A549 (cell line): Measurements from ENCODE around the gene RAB20. TPM values are rescaled to one million over a fixed set of nuclear protein-coding genes. Genes with fewer than 3 reads are reported as not detected.

ENCODE experiments used
- ATAC-seq, 2 experiments: fragments of 200-7000 bp in 1 of 2; fragments of >200 bp in 1 of 2; cut with Nextera tagmentation in 1 of 2; cut with Tn5 transposase in 1 of 2; 3 replicates each; pipeline versions ENCODE4 v1.8.0 to v1.9.1; 2018 to 2020; ENCODE audit warnings: mild to moderate bottlenecking in 1 of 2, moderate library complexity in 1 of 2
- CTCF ChIA-PET: fragments of 300-600 bp; sonication (Branson Sonifier 250); formaldehyde crosslinking; extraction: SDS; loops from one replicate; lab custom pipeline; 2021; ENCODE audit warnings: antibody characterized with exemption, inconsistent platforms; lab: Yijun Ruan, JAX
- POLR2A ChIA-PET: fragments of 350-600 bp; formaldehyde crosslinking; extraction: SDS; loops from one replicate; lab custom pipeline; 2021; ENCODE audit warnings: antibody characterized with exemption, inconsistent platforms; lab: Yijun Ruan, JAX
- DNase-seq, 2 experiments: peaks; one replicate each; pipeline versions ENCODE4 v3.0.0 to v3.0.0-alpha.2; 2011 to 2016; ENCODE audit warnings: low read depth in 1 of 2, low spot score in 1 of 2
- FAIRE-seq: peaks from 2 replicates; lab custom pipeline; 2011; peaks lifted over from hg19 to GRCh38; lab: Jason Lieb, UNC
- H3K27ac ChIP-seq, 2 experiments: fragments of >200 bp; sonication (Bioruptor Twin); formaldehyde crosslinking; 3 replicates each; pipeline ENCODE4 v1.5.1; 2016 to 2017
- H3K4me1 ChIP-seq: fragments of >200 bp; sonication (Bioruptor Twin); formaldehyde crosslinking; 3 replicates; pipeline ENCODE4 v1.6.1; 2016
- H3K4me2 ChIP-seq: fragments of >200 bp; sonication (Bioruptor Twin); formaldehyde crosslinking; 3 replicates; pipeline ENCODE4 v1.6.1; 2016
- H3K4me3 ChIP-seq: fragments of >200 bp; sonication (Bioruptor Twin); formaldehyde crosslinking; 3 replicates; pipeline ENCODE4 v1.5.1; 2016
- H3K9me3 ChIP-seq: fragments of >200 bp; sonication (Bioruptor Twin); formaldehyde crosslinking; 3 replicates; pipeline ENCODE4 v1.6.1; 2016
- CBX8 ChIP-seq: fragments of 200-600 bp; sonication (generic); IDR thresholded peaks from 2 replicates; pipeline ENCODE4 v1.6.1; 2016
- HDAC2 ChIP-seq: fragments of 200-600 bp; sonication (generic); IDR thresholded peaks from 2 replicates; pipeline ENCODE4 v1.6.1; 2016
- HEYL ChIP-seq: fragments of 250-450 bp; sonication (Bioruptor Pico); IDR thresholded peaks from 2 replicates; pipeline ENCODE4 v1.8.0; 2021; ENCODE audit warnings: mild to moderate bottlenecking, moderate library complexity
- HOXB5 ChIP-seq: fragments of 250-450 bp; sonication (Bioruptor Pico); IDR thresholded peaks from 2 replicates; pipeline ENCODE4 v1.5.0; 2020; ENCODE audit warnings: mild to moderate bottlenecking, moderate library complexity
- JUNB ChIP-seq: fragments of >200 bp; sonication (Bioruptor Twin); formaldehyde crosslinking; IDR thresholded peaks from 2 replicates; pipeline ENCODE4 v1.6.1; 2016
- KDM1A ChIP-seq: fragments of 200-600 bp; sonication (generic); IDR thresholded peaks from 2 replicates; pipeline ENCODE4 v1.6.1; 2016; ENCODE audit warnings: low read depth, mild to moderate bottlenecking
- KDM5A ChIP-seq: fragments of 200-600 bp; sonication (generic); IDR thresholded peaks from 2 replicates; pipeline ENCODE4 v1.6.1; 2016; ENCODE audit warnings: antibody characterized with exemption, mild to moderate bottlenecking
- MAZ ChIP-seq: fragments of 150-350 bp; IDR thresholded peaks from 2 replicates; pipeline ENCODE4 v1.6.1; 2014; ENCODE audit warnings: antibody characterized with exemption, low read depth, low read length, borderline replicate concordance
- MYC ChIP-seq: IDR thresholded peaks from 2 replicates; pipeline ENCODE4 v1.6.1; 2012; ENCODE audit warnings: mild to moderate bottlenecking, inconsistent platforms, low read length, improper control_type of control experiment, borderline replicate concordance
- PHF8 ChIP-seq: fragments of 200-600 bp; sonication (generic); IDR thresholded peaks from 2 replicates; pipeline ENCODE4 v1.6.1; 2016; ENCODE audit warnings: low read depth, mild to moderate bottlenecking, antibody characterized with exemption, moderate library complexity, borderline replicate concordance
- RAD21 ChIP-seq, 2 experiments: fragments of >200 bp in 1 of 2; sonication (Bioruptor Twin) in 1 of 2; formaldehyde crosslinking in 1 of 2; IDR thresholded peaks in 1 of 2; conservative IDR thresholded peaks in 1 of 2; 2 replicates in 1 of 2; 3 replicates in 1 of 2; pipeline ENCODE4 v1.6.1; 2012 to 2018; ENCODE audit warnings: inconsistent platforms in 1 of 2
- RARB ChIP-seq: fragments of 250-450 bp; sonication (Bioruptor Pico); IDR thresholded peaks from 2 replicates; pipeline ENCODE4 v1.8.0; 2021; ENCODE audit warnings: mild to moderate bottlenecking, moderate library complexity
- RCOR1 ChIP-seq: fragments of 150-350 bp; IDR thresholded peaks from 2 replicates; pipeline ENCODE4 v1.6.1; 2014; ENCODE audit warnings: antibody characterized with exemption, low read length, low read depth
- SREBF2 ChIP-seq: fragments of 450-650 bp; IDR thresholded peaks from 2 replicates; pipeline ENCODE4 v1.6.1; 2014; ENCODE audit warnings: mild to moderate bottlenecking, moderate library complexity
- ZFP36 ChIP-seq: fragments of 450-650 bp; IDR thresholded peaks from 2 replicates; pipeline ENCODE4 v1.6.1; 2014; ENCODE audit warnings: borderline replicate concordance; ENCODE audit not compliant: partially characterized antibody
- ZSCAN20 ChIP-seq: fragments of 250-450 bp; sonication (Bioruptor Pico); IDR thresholded peaks from 2 replicates; pipeline ENCODE4 v1.8.0; 2022; ENCODE audit warnings: mild to moderate bottlenecking, moderate library complexity
- WGBS: methylation state at CpG from one replicate; pipeline ENCODE4 v1.1.6; 2017; ENCODE audit errors: missing lambda C conversion rate; 5-methylcytosine and 5-hydroxymethylcytosine counted together
- polyA plus RNA-seq, 4 experiments: library from polyadenylated mRNA; depleted of rRNA in 3 of 4; stranded (reverse); fragments of >200 nt; fragmentation: RNase III in 1 of 4; extraction: RNeasy Plus Mini Kit Qiagen cat#74134 plus additional on column Dnase treatment in 1 of 4; gene quantifications; 2 replicates in 3 of 4; 3 replicates in 1 of 4; pipeline ENCODE4 v1.2.3, GENCODE V29; 2011 to 2017
- TF ChIP-seq, protein P1 (sequence below): IDR thresholded peaks from 2 replicates; pipeline ENCODE4 v1.6.1; 2012; ENCODE audit warnings: low read depth, borderline replicate concordance
- TF ChIP-seq, protein P2 (sequence below): fragments of >200 bp; sonication (Bioruptor Twin); formaldehyde crosslinking; IDR thresholded peaks from 3 replicates; pipeline ENCODE4 v1.5.1; 2016
- TF ChIP-seq, protein P3 (sequence below): IDR thresholded peaks from 2 replicates; pipeline ENCODE4 v1.6.1; 2012

The RAB20 gene
- polyA plus RNA-seq, 2 of the 4 experiments (the other 2 are of a cell fraction) = 1.0 to 1.5 TPM

DNA sequence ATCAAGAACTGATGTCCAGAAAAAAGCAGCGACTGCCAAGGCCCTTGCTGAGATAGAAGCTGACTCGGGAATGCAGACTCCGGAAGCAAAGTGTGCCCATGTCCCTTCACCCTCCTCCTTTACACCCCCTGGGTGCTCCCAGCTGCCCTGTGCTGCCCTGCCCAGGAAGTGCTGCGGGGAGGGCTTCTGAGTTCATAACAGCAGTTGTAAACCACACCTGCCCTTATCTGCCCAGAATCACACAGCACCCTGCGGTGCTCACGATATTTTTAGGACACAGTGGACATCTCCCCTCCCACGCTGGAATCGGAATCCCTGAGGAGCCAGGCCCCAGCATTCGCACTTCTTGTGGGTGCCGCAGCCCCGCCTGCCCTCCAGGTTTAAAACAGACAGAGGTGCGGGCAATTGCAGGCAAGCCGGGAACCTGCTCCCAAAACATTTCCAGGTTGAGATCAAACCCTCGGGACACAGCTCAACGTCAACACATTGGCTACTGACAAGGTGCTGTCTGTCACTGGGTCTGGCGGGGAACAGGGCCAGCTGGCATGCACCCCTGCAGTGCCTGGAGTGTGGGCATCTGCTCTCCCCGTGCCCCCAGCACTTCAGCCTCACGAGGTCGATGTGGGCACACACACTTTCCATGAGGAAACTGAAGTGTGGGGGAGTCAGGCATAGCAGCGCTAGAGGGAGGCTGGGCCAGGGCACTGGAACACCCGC is 36.8 kb downstream of the RAB20 start:
- TF ChIP-seq JUNB = no peak
- no peak for TF ChIP-seq MYC
- TF ChIP-seq MAZ = no peak
- H3K4me2 ChIP-seq = no peak overlapping the region
- POLR2A ChIA-PET = no interaction called here
- H3K4me1 ChIP-seq = peaks cover 9% of the 10 kb centered on the region; the same call in 1 of the 3 replicates
- no peaks in the 10 kb centered on the region for H3K9me3 ChIP-seq
- FAIRE-seq (no peak), ATAC-seq (no peak), DNase-seq (no peak)
- H3K27ac ChIP-seq = no peak overlapping the region
- CTCF ChIA-PET = interaction anchor here (1.8 kb wide), 1 partner anchor 10 kb away, joined by 4 read pairs; no protein-coding TSS in a partner anchor
- no peak overlapping the region for H3K4me3 ChIP-seq
- 51% methylated on average over 9 of the region's 21 CpGs for WGBS

DNA sequence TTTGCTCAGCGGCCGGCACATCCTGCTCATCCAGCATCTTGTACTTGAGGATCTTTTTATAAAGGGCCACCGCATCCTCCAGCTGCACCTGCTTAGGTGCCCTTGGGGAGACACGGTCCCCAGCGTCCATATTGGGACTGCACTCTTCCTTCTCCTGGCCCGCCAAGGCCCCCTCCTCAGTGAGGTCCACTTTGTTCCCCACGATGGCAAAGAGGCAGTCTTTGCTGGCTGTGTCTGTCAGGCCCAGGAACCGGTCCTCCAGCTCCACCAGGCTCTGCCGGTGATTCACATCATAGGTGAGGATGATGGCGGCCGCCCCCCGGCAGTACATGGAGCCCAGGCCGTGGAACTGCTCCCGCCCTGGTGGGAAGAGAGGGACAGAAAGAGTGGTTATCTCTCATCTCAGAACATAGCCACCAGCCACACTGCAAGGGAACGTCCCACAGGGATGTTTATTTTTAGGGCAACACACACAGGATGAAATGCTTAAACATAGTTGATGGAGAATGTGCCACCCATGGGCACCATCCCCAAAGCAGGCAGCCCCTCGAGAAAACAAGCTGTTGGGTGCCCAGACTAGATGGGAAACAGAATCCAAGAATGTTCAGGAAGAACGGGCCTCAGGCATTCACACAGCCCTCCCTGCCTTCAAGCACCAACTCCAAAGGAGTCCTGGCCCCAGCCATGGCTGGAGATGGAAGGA is 37.5 kb downstream of the RAB20 start:
- POLR2A ChIA-PET = no interaction called here
- no peak overlapping the region for H3K27ac ChIP-seq
- no peak for FAIRE-seq
- TF ChIP-seq JUNB = no peak
- no peak for TF ChIP-seq RCOR1
- no peak for TF ChIP-seq ZSCAN20
- no peak for TF ChIP-seq CBX8
- TF ChIP-seq, all 56 proteins: peak for 0
- no peak overlapping the region for H3K4me2 ChIP-seq
- WGBS = 87% methylated on average over 8 of the region's 17 CpGs
- no peaks in the 10 kb centered on the region for H3K9me3 ChIP-seq
- DNase-seq = no peak
- no peak for ATAC-seq
- H3K4me3 ChIP-seq = no peak overlapping the region
- H3K4me1 ChIP-seq = peaks cover 9% of the 10 kb centered on the region; the same call in 1 of the 3 replicates
- CTCF ChIA-PET = no interaction called here

DNA sequence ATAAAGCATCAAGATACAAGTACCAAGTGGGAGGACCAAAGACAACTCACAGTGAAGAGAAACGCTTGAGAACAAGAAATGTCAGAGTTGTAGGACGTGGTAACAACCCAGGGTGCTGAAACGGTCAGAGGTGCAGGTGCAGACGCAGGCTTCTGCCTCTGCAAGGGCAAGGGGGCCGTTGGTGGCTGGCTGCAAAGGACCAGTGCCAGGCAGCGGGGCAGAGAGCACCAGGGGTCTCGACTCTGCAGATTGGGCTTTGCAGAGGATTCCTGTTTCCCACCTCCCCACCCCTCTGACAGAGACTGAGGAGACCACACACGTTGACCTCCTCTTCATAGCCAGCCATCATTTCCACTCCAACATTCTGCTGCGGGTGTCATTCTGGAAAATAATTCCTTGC is 38.3 kb downstream of the RAB20 start:
- Histone ChIP-seq H3K4me2 (no peak overlapping the region), H3K9me3 (no peaks in the 10 kb centered on the region), H3K27ac (no peak overlapping the region)
- POLR2A ChIA-PET = no interaction called here
- 49% methylated on average over 8 of the region's 9 CpGs for WGBS
- no peak for FAIRE-seq
- DNase-seq = no peak
- ATAC-seq = no peak
- TF ChIP-seq, protein P1, sequence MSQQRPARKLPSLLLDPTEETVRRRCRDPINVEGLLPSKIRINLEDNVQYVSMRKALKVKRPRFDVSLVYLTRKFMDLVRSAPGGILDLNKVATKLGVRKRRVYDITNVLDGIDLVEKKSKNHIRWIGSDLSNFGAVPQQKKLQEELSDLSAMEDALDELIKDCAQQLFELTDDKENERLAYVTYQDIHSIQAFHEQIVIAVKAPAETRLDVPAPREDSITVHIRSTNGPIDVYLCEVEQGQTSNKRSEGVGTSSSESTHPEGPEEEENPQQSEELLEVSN = no peak
- no peak for TF ChIP-seq RARB (CRISPR knock-in tag)
- TF ChIP-seq HEYL (CRISPR knock-in tag) = no peak
- no peak for TF ChIP-seq HDAC2
- no peak for TF ChIP-seq PHF8
- TF ChIP-seq, all 56 proteins: peak for 0
- peaks cover 10% of the 10 kb centered on the region; the same call in 2 of the 3 replicates for H3K4me1 ChIP-seq
- CTCF ChIA-PET = no interaction called here
- no peak overlapping the region for H3K4me3 ChIP-seq

DNA sequence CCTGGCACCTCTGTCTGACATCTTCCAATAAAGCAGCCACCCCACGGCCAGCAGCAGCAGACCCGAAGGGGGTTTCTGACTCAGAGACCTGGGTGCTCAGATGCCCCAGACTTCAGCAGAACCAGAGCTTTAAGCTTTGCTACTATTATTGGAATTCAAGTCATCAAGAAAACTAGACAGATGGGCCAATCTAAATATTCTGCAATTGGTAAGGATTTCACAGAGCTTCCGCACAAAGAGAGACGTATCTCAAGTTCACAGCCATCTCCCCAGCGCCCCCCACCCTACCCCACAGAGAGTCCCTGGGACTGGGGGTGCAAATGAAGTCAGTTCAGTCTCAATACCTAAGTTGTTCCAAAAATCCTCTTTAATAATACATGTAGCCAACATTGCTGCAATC is 38.8 kb downstream of the RAB20 start:
- no peaks in the 10 kb centered on the region for H3K9me3 ChIP-seq
- ATAC-seq (no peak), DNase-seq (no peak), FAIRE-seq (no peak)
- H3K4me3 ChIP-seq = no peak overlapping the region
- H3K4me1 ChIP-seq = peaks cover 14% of the 10 kb centered on the region; the same call in 2 of the 3 replicates
- no peak overlapping the region for H3K27ac ChIP-seq
- no peak overlapping the region for H3K4me2 ChIP-seq
- POLR2A ChIA-PET = no interaction called here
- WGBS = 67% methylated on average over 4 of the region's 5 CpGs
- CTCF ChIA-PET = interaction anchor here (1.2 kb wide), 1 partner anchor 14 kb away, joined by 3 read pairs; no protein-coding TSS in a partner anchor
- TF ChIP-seq KDM1A (no peak), RAD21 (conservative IDR thresholded peaks at IDR 0.05 in 1 of 2, IDR thresholded peaks at IDR 0.05 in 1 of 2) (no peak), PHF8 (no peak), KDM5A (no peak), HOXB5 (no peak), SREBF2 (no peak), ZFP36 (no peak)
- TF ChIP-seq, protein P2, sequence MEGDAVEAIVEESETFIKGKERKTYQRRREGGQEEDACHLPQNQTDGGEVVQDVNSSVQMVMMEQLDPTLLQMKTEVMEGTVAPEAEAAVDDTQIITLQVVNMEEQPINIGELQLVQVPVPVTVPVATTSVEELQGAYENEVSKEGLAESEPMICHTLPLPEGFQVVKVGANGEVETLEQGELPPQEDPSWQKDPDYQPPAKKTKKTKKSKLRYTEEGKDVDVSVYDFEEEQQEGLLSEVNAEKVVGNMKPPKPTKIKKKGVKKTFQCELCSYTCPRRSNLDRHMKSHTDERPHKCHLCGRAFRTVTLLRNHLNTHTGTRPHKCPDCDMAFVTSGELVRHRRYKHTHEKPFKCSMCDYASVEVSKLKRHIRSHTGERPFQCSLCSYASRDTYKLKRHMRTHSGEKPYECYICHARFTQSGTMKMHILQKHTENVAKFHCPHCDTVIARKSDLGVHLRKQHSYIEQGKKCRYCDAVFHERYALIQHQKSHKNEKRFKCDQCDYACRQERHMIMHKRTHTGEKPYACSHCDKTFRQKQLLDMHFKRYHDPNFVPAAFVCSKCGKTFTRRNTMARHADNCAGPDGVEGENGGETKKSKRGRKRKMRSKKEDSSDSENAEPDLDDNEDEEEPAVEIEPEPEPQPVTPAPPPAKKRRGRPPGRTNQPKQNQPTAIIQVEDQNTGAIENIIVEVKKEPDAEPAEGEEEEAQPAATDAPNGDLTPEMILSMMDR = no peak
- TF ChIP-seq, protein P3, sequence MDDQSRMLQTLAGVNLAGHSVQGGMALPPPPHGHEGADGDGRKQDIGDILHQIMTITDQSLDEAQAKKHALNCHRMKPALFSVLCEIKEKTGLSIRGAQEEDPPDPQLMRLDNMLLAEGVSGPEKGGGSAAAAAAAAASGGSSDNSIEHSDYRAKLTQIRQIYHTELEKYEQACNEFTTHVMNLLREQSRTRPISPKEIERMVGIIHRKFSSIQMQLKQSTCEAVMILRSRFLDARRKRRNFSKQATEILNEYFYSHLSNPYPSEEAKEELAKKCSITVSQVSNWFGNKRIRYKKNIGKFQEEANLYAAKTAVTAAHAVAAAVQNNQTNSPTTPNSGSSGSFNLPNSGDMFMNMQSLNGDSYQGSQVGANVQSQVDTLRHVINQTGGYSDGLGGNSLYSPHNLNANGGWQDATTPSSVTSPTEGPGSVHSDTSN = no peak
- TF ChIP-seq, all 56 proteins: peak for 0
